Germinal center (tissue), 1 donor: ENCODE data around the gene SMIM13.
A peak's percentile ranks its signal among the peaks of the same experiment; 100 is the strongest.

ENCODE experiments used
- DNase-seq: peaks from one replicate; pipeline ENCODE4 v3.0.0; 2012; ENCODE audit warnings: mixed read lengths, low spot score

SMIM13 gene

DNA sequence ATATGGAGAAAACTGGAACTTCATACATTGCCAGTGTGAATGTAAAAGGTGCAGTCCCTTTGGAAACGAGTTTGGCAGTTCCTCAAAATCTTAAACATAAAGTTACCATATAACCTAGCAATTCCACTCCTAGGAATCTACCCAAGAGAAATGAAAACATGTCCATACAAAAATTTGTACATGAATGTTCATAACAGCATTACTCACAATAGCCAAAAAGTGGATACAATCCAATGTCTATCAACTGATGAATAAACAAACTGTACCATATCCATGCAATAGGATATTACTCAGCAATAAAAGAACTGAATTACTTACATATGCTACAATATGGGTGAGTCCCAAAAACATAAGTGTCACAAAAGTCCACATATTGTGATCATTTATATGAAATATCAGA, 66.6 kb downstream of the SMIM13 start:
- no peak for DNase-seq

DNA sequence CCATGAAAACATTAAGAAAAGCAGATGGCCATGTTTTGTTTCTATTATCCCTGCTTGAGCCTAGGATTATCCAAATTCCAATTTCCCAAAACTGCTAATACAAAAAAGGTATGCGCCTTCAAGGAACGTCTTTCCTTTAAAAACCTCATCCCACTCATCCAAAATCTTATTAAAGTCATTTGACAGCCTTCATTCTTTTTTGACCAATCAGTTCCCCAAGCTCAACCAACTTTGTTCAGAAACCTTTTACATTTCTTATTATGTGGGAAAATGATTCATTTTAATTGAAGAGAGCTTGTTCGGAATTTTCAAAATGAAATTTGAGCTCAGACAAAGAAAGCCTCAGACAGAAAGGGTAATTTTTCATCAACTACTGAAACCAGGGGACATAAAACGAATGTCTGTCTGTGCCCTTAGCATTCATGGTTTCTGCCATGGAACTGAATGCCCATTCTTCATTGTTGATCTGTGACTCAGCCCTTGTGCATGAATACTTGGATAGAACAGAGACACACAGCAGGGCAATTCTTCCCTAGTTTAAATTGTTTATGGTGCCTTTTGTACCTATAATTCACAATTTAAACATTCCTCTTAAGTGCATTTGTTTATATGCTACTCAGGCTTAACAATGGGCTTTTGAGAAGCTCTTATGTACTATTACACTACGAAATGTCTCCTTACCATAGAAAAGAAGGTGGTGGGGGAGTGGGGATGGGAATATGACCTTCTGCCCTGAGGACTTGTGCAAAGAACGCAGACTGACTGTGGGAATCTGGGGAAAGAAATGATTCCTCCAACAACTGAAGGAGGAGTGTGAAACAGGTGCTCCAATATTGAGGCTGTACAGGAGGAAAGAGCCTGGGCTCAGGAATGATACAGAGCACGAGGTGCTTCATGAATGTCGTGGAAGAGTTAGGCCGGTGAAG, 67.7 kb downstream of the SMIM13 start:
- no peak for DNase-seq

DNA sequence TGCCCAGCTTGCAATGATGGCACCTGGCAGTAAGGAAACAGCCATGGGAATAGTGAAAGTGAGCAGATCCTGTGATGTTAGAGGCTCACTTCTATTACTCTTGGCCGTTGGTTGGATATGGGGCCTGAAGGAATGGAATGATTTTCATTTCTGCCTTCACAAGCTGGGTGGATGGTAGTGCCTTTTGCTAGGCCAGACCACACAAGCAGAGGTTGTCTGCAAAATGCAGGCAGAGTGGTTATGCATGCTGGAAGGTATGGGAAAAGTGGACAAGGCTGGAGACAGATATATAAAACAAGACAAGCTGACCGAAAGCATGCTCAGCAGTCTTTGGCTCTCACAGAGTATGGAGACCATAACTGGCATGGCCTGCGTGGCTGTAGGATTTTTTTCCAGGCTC, 68.6 kb downstream of the SMIM13 start:
- no peak for DNase-seq

DNA sequence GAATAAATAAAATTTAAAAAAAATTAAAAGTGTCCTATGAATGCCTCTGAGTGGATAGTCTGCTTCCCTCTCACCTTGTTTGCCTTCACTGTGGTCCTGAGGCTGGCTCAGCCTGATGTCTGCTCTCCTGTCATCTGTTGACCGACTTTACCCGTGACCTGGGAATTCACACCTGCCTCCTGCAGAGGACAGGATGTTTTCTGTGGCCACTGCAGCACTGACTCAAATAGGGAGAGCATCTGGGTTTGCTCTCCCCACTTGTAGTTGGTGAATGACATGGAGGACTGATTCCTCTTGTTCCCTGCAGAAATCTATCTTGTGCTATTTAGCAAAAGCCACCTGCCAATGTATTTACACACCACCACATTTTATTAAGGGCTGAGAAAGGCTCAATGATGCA, 70.3 kb downstream of the SMIM13 start:
- DNase-seq = no peak

DNA sequence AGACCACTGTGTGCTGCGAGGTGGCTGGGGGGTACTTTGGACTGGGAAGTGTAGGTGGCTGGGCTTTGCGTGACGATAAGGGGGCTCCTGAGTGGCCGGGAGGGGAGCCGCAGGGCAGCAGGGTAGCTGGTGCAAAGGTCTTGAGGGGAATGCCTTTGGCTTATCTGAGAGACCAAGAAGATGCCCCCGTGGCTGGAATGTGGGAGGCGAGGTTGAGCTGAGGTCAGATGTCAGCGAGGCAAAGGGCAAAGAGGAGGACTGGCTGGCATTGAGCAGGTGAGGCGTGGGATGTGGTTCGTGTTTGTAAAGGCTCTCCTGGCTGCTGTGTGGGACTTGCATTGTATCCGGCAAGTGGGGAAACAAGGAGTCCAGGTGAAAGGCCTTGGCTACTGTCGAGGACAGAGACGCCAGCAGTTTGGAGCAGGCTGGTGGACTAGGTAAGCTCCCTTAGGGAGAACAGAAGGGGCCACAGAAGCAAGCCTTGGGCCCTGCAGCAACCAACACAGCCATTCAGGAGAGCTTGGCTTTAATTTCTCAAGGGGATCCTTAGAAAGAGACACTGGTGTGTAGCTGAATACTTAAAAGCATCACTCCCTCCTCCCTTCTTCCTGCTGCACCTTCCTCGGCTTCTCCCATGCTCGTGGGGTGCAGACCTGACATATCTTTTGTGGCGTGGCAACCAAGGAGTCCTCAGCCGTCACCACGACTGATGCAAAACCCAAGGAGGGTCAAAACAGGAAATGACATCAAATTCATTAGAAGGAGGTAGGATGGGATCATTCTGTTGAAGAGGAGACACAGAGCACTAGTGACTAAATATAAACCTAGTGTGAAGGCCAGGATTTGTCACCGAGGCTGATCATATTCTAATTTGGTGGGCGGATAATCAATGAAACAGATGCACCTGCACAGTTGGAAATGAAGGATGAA, 71.3 kb downstream of the SMIM13 start:
- DNase-seq = no peak

DNA sequence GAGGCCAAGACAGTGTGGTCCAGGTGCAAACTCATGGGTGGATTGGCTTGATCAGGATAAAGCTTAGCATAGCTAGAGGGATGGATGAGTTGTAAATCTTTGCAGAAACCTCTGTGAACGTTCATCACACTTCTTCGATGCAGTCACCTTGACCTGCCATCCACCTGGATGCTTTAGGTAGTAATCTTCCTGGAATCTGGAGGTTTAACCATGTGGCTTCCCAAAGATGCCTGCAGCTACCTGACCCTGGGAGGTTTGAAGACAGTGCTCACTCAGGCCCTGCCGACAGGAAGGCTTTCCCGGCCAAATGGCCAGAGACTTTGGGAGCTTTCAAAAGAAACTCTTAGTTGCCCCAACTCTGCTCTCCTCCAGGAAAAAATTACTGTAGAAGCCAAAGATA, 73.3 kb downstream of the SMIM13 start:
- no peak for DNase-seq

DNA sequence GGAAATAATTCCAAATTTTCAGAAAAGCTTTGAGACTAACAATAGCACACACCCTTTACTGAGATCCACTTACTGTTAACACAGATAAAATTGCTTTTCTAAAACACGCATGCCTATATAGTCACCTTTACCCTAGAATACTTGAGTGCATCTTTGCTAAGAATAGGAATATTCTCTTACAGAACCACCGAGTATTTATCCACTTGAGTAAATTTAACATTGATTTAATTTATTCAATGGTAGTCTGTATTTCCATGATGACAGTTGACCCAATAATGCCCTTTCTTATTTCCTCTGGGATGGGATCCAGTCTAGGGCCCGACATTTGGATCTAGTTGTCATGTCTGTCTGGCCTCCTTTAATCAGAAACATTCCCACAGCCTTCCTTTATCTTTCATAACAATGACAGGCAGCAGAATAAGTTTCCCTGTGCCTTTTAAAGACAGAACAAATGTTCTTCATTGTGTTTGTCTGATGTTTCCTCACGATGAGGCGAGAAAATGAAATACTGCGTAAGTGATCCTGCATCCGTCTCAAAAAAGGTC, 74.5 kb downstream of the SMIM13 start:
- DNase-seq = no peak

DNA sequence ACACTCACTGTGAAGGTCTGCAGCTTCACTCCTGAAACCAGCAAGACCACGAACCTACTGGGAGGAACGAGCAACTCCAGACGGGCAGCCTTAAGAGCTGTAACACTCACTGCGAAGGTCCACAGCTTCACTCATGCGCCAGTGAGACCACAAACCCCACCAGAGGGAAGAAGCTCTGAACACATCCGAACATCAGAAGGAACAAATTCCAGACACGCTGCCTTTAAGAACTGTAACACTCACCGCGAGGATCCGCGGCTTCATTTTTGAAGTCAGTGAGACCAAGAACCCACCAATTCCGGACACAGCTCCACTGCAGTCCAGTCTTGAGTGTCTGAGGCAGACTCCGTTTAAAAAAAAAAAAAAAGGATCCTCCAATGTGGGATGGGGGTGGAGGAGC, 78.3 kb downstream of the SMIM13 start:
- DNase-seq = no peak

DNA sequence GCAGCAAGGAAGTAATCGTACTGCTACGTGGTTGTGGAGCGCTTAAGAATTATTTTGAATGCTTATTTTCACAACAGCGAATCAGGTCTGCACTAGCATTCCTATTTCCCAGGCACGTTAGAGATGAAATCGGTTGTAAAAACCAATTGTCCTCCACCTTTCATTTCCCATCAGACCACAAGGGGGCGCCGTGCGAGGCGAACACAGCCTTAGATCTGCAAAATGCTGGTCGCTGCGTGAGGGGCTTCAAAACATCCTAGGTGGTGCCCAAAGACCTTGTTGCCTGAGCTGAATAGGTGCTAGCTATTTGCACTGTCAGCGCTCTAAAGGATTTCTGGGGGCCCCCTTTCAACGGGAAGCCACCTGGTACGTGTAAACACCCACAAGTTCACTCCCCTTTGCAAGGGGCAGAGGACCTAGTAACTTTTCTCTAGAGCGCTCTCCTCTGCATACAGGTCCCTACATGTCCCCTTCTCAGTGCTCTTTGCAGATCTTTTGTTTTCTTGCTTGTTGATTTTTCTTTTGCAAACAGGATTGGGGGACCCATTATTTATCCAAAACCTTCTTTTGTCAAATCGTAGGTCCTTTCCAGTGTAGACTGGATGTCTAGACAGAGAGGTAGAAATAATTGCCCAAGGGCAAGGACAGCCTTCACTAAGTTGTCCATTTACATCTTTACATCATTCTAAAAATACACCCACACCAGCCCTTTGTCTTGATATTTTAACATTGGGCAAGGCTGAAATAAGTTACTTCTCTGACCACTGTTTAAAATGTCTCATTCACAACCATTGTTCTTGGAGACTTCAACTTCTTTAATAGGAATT, 79.1 kb downstream of the SMIM13 start:
- peak; percentile 51 for DNase-seq

DNA sequence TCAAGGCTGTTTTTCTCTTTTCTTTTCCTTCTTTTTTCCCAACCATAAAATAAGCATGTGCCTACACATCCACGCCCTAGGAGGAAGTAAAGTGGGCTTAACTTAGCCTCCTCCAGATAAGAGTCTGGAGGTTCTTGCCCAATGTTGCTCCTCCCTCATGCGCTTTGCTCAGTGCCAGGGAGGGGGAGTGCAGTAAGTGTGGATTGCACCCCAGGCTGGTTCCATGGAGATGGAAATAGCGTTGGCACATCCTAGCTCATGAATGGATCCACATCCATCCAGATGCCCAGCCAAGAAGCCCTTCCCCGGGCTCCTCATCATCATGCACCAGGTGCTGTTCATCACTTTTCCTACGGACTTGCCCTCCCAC, 80.6 kb downstream of the SMIM13 start:
- no peak for DNase-seq

DNA sequence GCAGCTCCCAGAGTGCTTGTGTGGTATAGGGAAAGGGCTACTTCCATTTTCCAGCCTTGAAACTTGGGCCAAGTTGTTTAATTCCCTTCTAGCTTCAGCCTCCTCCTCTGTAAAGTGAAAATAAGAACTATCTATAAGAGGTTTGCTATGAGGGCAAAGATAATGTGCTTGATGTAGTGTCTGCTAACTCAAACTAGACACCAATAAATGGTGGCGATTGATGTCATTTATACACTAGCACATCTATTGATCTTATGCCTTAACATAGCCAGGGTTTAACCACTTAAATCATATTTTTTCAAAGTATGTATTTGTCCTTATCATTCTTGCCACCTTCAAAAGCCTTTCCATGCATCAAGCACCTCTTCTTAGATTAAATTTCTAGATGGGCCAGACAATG, 83.6 kb downstream of the SMIM13 start:
- DNase-seq = no peak

DNA sequence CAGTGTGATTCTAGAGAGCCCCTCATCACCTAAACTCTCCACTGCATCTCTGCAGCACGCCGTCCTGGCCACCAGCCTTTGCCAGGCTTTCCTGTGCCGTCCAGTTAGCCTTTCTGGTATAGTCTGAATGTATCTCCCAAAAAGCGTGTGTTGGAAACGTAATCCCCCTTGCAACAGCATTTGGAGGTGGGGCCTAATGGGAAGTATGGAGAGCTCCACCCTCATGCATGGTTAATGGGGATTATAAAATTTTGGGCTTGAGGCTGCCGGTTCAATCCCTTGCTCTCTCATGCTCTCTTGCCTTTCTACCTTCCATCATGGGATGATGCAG, 85.4 kb downstream of the SMIM13 start:
- DNase-seq = no peak

DNA sequence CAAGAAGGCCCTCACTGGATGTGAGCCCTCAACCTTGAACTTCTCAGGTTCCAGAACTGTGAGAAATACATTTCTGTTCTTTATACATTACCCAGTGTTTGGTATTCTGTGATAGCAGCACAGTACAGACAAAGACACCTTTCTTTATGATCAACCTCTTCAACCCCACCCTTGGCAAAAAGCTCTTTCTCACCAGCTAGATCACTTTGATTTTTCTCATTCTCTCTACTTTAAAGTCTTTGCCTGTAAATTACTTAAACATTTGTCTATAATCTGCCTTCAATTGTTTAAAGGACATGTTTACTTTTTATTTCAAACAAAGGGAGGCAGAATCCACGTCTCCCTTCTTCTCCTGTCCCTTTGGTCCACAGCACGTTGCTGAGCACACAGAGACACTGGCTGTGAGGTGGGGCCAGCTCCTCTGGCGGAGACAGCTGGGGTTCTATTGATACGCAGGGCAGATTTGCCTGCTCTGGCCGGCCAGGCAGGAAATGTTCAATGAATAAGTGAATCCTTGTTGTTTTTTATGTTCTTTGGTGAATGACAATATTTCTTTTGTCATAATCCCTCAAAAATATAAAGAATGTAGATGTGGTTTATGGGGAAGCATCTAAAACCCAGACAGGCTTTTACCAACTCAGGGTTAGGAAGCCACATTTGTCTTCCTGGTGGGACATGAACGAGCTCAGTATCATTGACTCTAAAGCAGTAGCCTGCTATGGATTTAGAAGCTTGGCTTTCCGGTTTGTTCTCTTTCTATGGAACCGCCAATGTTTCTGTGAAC, 86.0 kb downstream of the SMIM13 start:
- no peak for DNase-seq

DNA sequence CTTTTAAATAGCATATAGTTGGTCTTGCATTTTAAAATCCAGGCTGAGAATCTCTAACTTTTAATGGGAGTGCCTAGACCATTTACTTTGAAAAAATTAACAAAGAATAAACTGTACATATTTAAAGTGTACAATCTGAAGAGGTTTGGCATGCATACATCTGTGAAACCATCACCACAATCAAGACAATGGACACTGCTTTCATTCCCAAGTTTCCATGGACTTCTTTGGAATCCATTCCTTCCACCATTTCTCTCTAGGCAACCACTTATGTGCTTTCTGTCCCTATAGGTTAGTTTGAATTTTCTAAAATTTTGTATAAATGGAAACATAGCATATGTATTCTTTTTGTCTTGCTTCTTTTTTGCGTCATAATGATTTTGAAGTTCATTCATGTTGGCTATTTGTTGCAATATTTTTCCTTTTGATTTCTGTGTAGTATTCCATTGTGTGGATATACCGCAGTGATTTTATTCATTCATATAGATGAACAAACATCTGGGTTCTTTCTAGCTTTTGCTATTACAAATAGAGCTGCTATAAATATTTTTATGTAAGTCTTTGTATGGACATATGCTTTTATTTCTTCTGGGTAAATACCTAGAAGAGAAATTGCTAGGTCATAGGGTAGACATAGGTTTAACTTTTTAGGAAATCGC, 88.0 kb downstream of the SMIM13 start:
- DNase-seq = no peak

DNA sequence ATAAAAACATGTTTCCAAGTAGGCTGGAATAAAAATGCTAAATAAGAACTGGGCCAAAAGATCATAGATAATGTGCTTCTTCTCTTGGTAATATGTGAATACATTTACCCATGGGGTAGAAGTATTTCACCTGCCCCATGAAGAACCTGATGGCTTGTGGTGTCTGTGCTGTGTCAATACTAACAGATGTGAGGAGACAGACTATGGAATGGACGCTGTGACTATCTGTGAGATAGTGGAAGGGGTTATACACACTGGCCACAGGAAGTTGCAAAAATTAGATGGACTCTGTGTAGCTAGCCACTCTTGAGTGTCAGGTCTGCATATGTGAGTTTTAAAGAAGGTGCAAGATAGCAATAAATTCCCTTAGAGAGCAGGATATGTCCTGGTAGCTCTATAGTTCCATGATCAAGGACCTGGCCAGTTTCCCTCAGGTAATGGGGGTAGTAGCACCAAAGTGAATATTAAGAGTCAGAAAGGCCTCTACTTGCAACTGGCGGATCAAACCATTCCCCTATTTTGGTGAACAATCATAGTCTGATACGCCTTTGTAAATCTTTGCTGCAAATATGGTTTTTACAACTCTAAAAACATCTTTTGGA, 90.2 kb downstream of the SMIM13 start:
- no peak for DNase-seq

DNA sequence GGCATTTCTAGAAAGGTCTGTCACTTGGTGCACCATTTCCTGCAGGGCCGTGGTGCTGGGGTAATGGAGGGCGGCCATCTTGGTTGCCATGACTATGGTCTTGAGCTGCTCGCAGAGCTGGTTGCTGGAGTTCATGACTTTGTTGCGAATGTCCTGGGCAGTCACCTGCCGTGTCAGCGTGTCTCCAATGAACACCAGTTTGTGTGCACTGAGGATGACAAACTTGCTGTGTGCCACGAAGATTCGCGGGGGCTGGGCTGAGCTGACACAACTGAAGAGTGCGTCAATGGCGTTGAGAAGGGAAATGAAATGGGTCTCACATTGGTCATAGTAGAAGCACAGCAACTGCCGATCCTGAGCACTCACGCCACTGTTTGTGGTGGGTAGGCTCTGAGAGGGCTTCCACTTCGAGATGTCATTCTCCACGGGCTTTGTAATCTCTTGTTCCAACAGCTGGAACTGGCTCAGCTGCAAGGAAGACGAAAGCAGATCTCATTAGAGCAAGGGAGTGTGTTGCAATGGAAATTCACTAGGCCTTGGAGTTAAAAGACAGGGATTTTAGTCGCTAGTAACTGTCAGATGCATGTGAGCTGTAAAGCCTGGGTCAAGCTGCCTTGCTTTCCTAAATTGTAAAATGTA, 91.7 kb downstream of the SMIM13 start:
- no peak for DNase-seq

DNA sequence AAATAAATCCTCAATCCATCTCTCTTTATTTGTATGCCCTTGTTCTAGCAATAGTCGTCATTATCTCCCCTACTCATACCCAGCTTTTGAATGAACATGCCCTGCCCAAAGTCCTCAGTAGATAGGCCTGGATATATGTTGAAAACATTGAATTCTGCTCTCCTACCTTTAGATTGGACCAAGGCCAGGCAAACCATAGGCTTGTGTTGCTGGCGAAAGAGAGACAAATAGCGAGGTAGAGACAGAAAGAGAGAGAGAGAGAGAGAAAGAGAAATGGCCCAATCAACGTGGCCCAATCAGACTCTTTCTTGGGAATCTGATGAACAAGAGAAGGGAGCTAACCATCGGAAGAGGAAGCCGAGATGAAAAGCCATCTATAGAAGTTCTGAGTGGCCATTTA, 93.7 kb downstream of the SMIM13 start:
- no peak for DNase-seq
